Measurements from ENCODE around the gene ANKRD44. TPM values are rescaled to one million over a fixed set of nuclear protein-coding genes. Genes with fewer than 3 reads are reported as not detected.

Gene ANKRD44
- total RNA-seq, 2 donors from 2014 or later: 57.8 to 93.4 TPM

DNA sequence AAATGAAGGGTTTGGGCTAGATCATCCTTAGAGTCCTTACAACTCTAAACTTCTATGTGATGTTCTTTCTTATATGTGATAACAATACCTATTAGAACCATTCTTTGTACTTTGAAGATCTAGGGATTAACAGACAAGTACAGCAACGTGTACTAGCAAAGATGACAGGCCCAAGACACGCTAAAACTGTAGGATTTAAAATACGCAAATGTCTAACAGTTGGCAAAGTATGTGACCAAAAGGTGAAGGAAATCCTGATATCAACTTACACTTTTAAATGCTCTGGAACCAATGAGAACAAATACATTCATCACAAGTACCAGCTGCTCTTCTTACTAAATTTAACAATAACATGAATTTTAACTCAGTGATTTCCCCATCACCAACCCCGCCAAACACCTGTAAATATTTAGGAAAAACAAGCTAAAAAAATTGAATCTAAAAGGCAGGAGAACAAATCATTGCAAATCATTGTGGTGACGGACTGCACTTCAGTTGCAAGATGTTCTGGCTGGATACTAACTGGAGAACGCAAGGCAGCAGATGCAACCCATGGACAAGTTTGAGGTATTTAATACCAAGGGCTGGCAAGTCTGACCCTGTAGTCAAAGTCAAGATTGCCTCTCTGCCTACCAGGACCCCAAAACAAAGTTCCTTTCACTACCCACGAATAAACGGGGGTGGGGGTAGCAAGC lies 1.4 kb downstream of the ANKRD44 start:
- peaks cover 21 to 58% of the 10 kb centered on the region in 2 donors for H3K4me1 ChIP-seq (ENCODE audit: control insufficient read depth in 1 of 2, low read depth in 2 of 2)
- no peak for ATAC-seq (ENCODE audit: insufficient number of reproducible peaks, low FRiP score, low read depth)
- H3K4me3 ChIP-seq: peak overlapping the region; percentile 88
- peak overlapping the region; percentile 74 to 89 for H3K27ac ChIP-seq
- no peaks in the 10 kb centered on the region for H3K36me3 ChIP-seq
- H3K27me3 ChIP-seq (replicated peaks; ENCODE audit: insufficient read depth): no peaks in the 10 kb centered on the region
- H3K9me3 ChIP-seq: no peaks in the 10 kb centered on the region
- no peak for DNase-seq (ENCODE audit: low spot score)
- no peak for TF ChIP-seq CTCF (IDR thresholded peaks at IDR 0.05)

- peak overlapping the region; percentile 74 to 89 for H3K27ac ChIP-seq
- peak overlapping the region; percentile 88 for H3K4me3 ChIP-seq
These were observed 2.0 kb downstream of the ANKRD44 start for GRCh38 chr2:197308585-197308984.

DNA sequence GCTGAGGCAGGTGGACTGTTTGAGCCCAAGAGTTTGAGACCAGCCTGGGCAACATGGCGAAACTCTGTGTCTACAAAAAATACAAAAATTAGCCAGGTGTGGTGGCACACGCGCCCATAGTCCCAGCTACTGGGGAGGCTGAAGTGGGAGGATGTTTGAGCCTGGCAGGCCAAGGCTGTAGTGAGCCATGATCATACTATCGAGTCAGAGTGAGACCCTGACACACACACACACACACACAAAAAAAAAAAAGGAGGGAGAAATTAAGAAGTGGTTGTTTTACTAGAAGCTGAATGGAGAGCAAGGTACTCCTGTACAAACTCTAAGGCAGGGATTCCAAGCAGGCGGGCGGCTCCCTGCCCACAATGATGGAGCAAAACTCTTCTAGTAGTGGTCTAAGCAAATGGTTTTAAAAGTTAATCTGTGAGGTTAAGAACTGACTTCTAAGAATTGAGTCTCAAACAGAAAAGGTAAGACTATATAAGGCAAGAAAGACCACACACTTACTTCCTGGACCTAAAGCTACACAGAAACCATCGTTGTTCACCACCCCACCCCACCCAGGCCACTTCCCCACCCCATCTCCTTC lies 2.6 kb downstream of the ANKRD44 start:
- DNase-seq (ENCODE audit: low spot score) (no peak), ATAC-seq (ENCODE audit: insufficient number of reproducible peaks, low FRiP score, low read depth) (no peak)
- peak overlapping the region; percentile 74 to 89 for H3K27ac ChIP-seq
- no peaks in the 10 kb centered on the region for H3K9me3 ChIP-seq
- no peaks in the 10 kb centered on the region for H3K27me3 ChIP-seq (replicated peaks; ENCODE audit: insufficient read depth)
- peaks cover 21 to 61% of the 10 kb centered on the region in 2 donors for H3K4me1 ChIP-seq (ENCODE audit: control insufficient read depth in 1 of 2, low read depth in 2 of 2)
- no peak overlapping the region for H3K4me3 ChIP-seq
- H3K36me3 ChIP-seq: no peaks in the 10 kb centered on the region
- TF ChIP-seq CTCF (IDR thresholded peaks at IDR 0.05): no peak

More at GRCh38 chr2:197308585-197308984, 2.0 kb downstream of the ANKRD44 start:
- peaks cover 21 to 61% of the 10 kb centered on the region in 2 donors for H3K4me1 ChIP-seq (ENCODE audit: control insufficient read depth in 1 of 2, low read depth in 2 of 2)
- H3K9me3 ChIP-seq: no peaks in the 10 kb centered on the region
- ATAC-seq (ENCODE audit: insufficient number of reproducible peaks, low FRiP score, low read depth) (no peak), DNase-seq (ENCODE audit: low spot score) (no peak)
- no peaks in the 10 kb centered on the region for H3K27me3 ChIP-seq (replicated peaks; ENCODE audit: insufficient read depth)
- TF ChIP-seq CTCF (IDR thresholded peaks at IDR 0.05): no peak
- no peaks in the 10 kb centered on the region for H3K36me3 ChIP-seq

GRCh38 chr2:197307236-197307932 lies 3.2 kb downstream of the ANKRD44 start:
- TF ChIP-seq CTCF (IDR thresholded peaks at IDR 0.05): no peak
- H3K4me1 ChIP-seq (ENCODE audit: control insufficient read depth in 1 of 2, low read depth in 2 of 2): peaks cover 21 to 61% of the 10 kb centered on the region in 2 donors
- no peaks in the 10 kb centered on the region for H3K27me3 ChIP-seq (replicated peaks; ENCODE audit: insufficient read depth)
- no peak for ATAC-seq (ENCODE audit: insufficient number of reproducible peaks, low FRiP score, low read depth)
- no peaks in the 10 kb centered on the region for H3K36me3 ChIP-seq
- DNase-seq (ENCODE audit: low spot score): no peak
- H3K4me3 ChIP-seq: no peak overlapping the region
- no peaks in the 10 kb centered on the region for H3K9me3 ChIP-seq
- H3K27ac ChIP-seq: peak overlapping the region; percentile 54 to 89

DNA sequence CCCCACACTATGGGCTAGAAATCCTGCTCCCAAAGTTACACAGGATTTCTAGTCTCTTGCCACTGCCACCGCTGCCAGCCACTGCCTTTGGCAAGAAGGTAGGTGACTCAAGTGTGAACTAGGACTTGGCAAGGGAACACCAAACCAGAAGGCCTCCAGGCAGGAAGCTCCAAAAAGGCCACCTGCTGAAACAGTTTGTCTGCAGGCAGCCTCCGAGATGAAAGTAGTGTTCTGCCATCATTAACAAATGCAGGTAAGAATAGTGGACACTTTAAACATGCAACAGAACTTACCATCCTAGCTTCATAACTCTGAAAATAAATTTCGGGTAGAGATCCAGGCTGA lies 3.9 kb downstream of the ANKRD44 start:
- ATAC-seq (ENCODE audit: insufficient number of reproducible peaks, low FRiP score, low read depth) (no peak), DNase-seq (ENCODE audit: low spot score) (peak; percentile 40)
- Histone ChIP-seq H3K27ac (peak overlapping the region; percentile 64 to 89), H3K4me3 (peak overlapping the region; percentile 32), H3K27me3 (replicated peaks; ENCODE audit: insufficient read depth) (no peaks in the 10 kb centered on the region), H3K4me1 (ENCODE audit: control insufficient read depth in 1 of 2, low read depth in 2 of 2) (peaks cover 21 to 60% of the 10 kb centered on the region in 2 donors), H3K36me3 (no peaks in the 10 kb centered on the region), H3K9me3 (no peaks in the 10 kb centered on the region)
- TF ChIP-seq CTCF (IDR thresholded peaks at IDR 0.05): no peak
